B cell (primary cell): ENCODE data around the gene LIMK2. TPM values are rescaled to one million over a fixed set of nuclear protein-coding genes. Genes with fewer than 3 reads are reported as not detected.

ENCODE experiments used
- ATAC-seq: fragments of 200-7000 bp; cut with Tn5 transposase; one replicate; pipeline ENCODE4 v1.10.0; 2021; ENCODE audit warnings: low read depth, mild to moderate bottlenecking, moderate number of reproducible peaks, moderate library complexity
- CTCF ChIA-PET: fragments of 350-600 bp; sonication (Branson Sonifier 250); formaldehyde crosslinking; loops from one replicate; lab custom pipeline; 2021; ENCODE audit warnings: antibody characterized with exemption, inconsistent platforms; lab: Charles Lee
- POLR2A ChIA-PET: fragments of 350-600 bp; sonication (Branson Sonifier 250); formaldehyde crosslinking; loops from one replicate; lab custom pipeline; 2021; ENCODE audit warnings: antibody characterized with exemption; lab: Charles Lee
- DNase-seq: peaks from one replicate; pipeline ENCODE4 v3.0.0; 2013
- H2AFZ ChIP-seq: 2 replicates; pipeline ENCODE4 v1.6.1; 2012; ENCODE audit warnings: mild to moderate bottlenecking, low read depth, low read length; ENCODE audit not compliant: insufficient read depth, poor library complexity, severe bottlenecking
- H3K27ac ChIP-seq, 2 donors: 1 replicate in 1 of 2; 2 replicates in 1 of 2; pipeline ENCODE4 v1.5.1; 2012 to 2013; ENCODE audit warnings: low read length in 2 of 2, mild to moderate bottlenecking in 2 of 2, moderate library complexity in 1 of 2
- H3K27me3 ChIP-seq, 4 experiments: fragments of 200-600 bp in 1 of 4; sonication (generic) in 1 of 4; replicated peaks in 1 of 4; 1 replicate in 2 of 4; 2 replicates in 2 of 4; pipeline versions ENCODE4 v1.6.1 to v1.7.0; 2013 to 2016; ENCODE audit warnings: low read length in 3 of 4, mild to moderate bottlenecking in 2 of 4, mixed read lengths in 1 of 4, moderate library complexity in 1 of 4; ENCODE audit not compliant: insufficient read depth in 4 of 4, control insufficient read depth in 3 of 4; ENCODE audit errors: control extremely low read depth in 1 of 4
- H3K36me3 ChIP-seq, 2 experiments: replicated peaks in 1 of 2; 1 replicate in 1 of 2; 2 replicates in 1 of 2; pipeline versions ENCODE4 v1.6.1 to v1.7.1; 2013; ENCODE audit warnings: low read length in 1 of 2; ENCODE audit not compliant: insufficient read depth in 2 of 2, control insufficient read depth in 1 of 2; ENCODE audit errors: control extremely low read depth in 1 of 2, extremely low read depth in 1 of 2
- H3K4me1 ChIP-seq, 2 donors: fragments of 200-600 bp in 1 of 2; sonication (generic) in 1 of 2; 1 replicate in 1 of 2; 2 replicates in 1 of 2; pipeline versions ENCODE4 v1.5.1 to v1.6.1; 2013 to 2017; ENCODE audit warnings: low read length in 2 of 2; ENCODE audit not compliant: control insufficient read depth in 2 of 2, insufficient read depth in 2 of 2
- H3K4me2 ChIP-seq: replicated peaks from 2 replicates; pipeline ENCODE3; 2012; ENCODE audit warnings: mild to moderate bottlenecking, low read depth, low read length; ENCODE audit not compliant: poor library complexity, severe bottlenecking
- H3K4me3 ChIP-seq, 5 experiments: fragments of 200-600 bp in 1 of 5; sonication (generic) in 1 of 5; 1 replicate in 3 of 5; 2 replicates in 2 of 5; pipeline versions ENCODE4 v1.5.1 to v1.7.0; 2011 to 2016; ENCODE audit warnings: low read length in 4 of 5, mild to moderate bottlenecking in 4 of 5, low read depth in 2 of 5, control low read depth in 1 of 5, moderate library complexity in 1 of 5; ENCODE audit not compliant: insufficient read depth in 1 of 5; ENCODE audit errors: control extremely low read depth in 1 of 5, extremely low read depth in 1 of 5
- H3K79me2 ChIP-seq: fragments of 200-600 bp; sonication (generic); one replicate; pipeline ENCODE4 v1.6.0; 2016; ENCODE audit warnings: low read length; ENCODE audit not compliant: control insufficient read depth, insufficient read depth
- H3K9ac ChIP-seq: fragments of 200-600 bp; sonication (generic); 2 replicates; pipeline ENCODE4 v1.6.1; 2017; ENCODE audit warnings: mild to moderate bottlenecking, low read length, moderate library complexity
- H3K9me3 ChIP-seq, 3 donors: one replicate each; pipeline versions ENCODE4 v1.6.1 to v1.7.1; 2013; ENCODE audit warnings: low read length in 2 of 3; ENCODE audit not compliant: control insufficient read depth in 2 of 3, insufficient read depth in 1 of 3; ENCODE audit errors: control extremely low read depth in 1 of 3
- H4K20me1 ChIP-seq: 2 replicates; pipeline ENCODE4 v1.6.0; 2012; ENCODE audit warnings: mild to moderate bottlenecking, low read length; ENCODE audit not compliant: insufficient read depth, control insufficient read depth, poor library complexity, severe bottlenecking
- H3K27ac Mint-ChIP-seq: one replicate; pipeline ENCODE4 v1.8.0; 2021; ENCODE audit warnings: mixed read lengths
- H3K27me3 Mint-ChIP-seq: one replicate; pipeline ENCODE4 v1.8.0; 2021; ENCODE audit warnings: mixed read lengths
- H3K4me1 Mint-ChIP-seq: one replicate; pipeline ENCODE4 v1.8.0; 2021; ENCODE audit warnings: mixed read lengths
- H3K4me3 Mint-ChIP-seq: one replicate; pipeline ENCODE4 v1.8.0; 2021; ENCODE audit warnings: mixed read lengths
- H3K9me3 Mint-ChIP-seq: one replicate; pipeline ENCODE4 v1.8.0; 2022; ENCODE audit warnings: mixed read lengths; ENCODE audit not compliant: insufficient read depth
- EZH2 ChIP-seq: IDR thresholded peaks from 2 replicates; pipeline ENCODE4 v1.6.1; 2012; ENCODE audit warnings: borderline replicate concordance, low read depth, mild to moderate bottlenecking, moderate library complexity, low read length; ENCODE audit not compliant: insufficient read depth, poor library complexity, severe bottlenecking
- WGBS: methylation state at CpG from one replicate; pipeline ENCODE4 v1.1.5; 2013; ENCODE audit warnings: missing lambda C conversion rate; ENCODE audit not compliant: insufficient coverage; 5-methylcytosine and 5-hydroxymethylcytosine counted together
- intact Hi-C: fragments of 100-400 bp; cut with micrococcal nuclease; formaldehyde crosslinking; loops from one replicate; pipeline ENCODE4 v1.10.0; 2022
- polyA plus RNA-seq: library from polyadenylated mRNA; depleted of rRNA; stranded (reverse); fragments of >200 nt; gene quantifications from 2 replicates; pipeline ENCODE4 v1.2.3, GENCODE V29; 2012
- total RNA-seq, 2 donors: library from RNA; stranded (reverse); fragments of 120-200 nt in 1 of 2; gene quantifications; 1 replicate in 1 of 2; 2 replicates in 1 of 2; pipeline versions ENCODE4 v1.2.3 to v1.2.4, GENCODE V29; 2013 to 2022
- TF ChIP-seq, protein P1 (sequence below): fragments of 200-600 bp; IDR thresholded peaks from one replicate; pipeline ENCODE4 v1.8.0; 2022; ENCODE audit warnings: antibody characterized with exemption, mild to moderate bottlenecking

The LIMK2 gene
- total and polyA plus RNA-seq, 2 donors (not counting 1 experiment from before 2014, with no cell fraction given): 6.8 to 20.2 TPM

- no peak for DNase-seq
- H2AFZ ChIP-seq: no peak overlapping the region
- H3K79me2 ChIP-seq: peaks cover 43% of the 10 kb centered on the region
- peaks cover 38% of the 10 kb centered on the region for H3K4me1 Mint-ChIP-seq
- ATAC-seq: no peak
- ChIA-PET POLR2A (no interaction called here), CTCF (interaction anchor here (1.1 to 1.2 kb wide), 2 partner anchors 9 to 11 kb away, joined by 3 to 4 read pairs; partner anchors contain the start of gene LIMK2)
- peaks cover 0 to 3% of the 10 kb centered on the region in 2 experiments for H3K36me3 ChIP-seq
- WGBS: no CpG with 5 or more reads among the region's 4 CpGs
- TF ChIP-seq EZH2: no peak
- TF ChIP-seq, protein P1, sequence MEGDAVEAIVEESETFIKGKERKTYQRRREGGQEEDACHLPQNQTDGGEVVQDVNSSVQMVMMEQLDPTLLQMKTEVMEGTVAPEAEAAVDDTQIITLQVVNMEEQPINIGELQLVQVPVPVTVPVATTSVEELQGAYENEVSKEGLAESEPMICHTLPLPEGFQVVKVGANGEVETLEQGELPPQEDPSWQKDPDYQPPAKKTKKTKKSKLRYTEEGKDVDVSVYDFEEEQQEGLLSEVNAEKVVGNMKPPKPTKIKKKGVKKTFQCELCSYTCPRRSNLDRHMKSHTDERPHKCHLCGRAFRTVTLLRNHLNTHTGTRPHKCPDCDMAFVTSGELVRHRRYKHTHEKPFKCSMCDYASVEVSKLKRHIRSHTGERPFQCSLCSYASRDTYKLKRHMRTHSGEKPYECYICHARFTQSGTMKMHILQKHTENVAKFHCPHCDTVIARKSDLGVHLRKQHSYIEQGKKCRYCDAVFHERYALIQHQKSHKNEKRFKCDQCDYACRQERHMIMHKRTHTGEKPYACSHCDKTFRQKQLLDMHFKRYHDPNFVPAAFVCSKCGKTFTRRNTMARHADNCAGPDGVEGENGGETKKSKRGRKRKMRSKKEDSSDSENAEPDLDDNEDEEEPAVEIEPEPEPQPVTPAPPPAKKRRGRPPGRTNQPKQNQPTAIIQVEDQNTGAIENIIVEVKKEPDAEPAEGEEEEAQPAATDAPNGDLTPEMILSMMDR: no peak
- no peaks in the 10 kb centered on the region for H3K27me3 Mint-ChIP-seq
- H3K4me2 ChIP-seq: no peak overlapping the region
- H3K4me3 ChIP-seq: no peak overlapping the region
- no peak overlapping the region for H3K4me3 Mint-ChIP-seq
- no peaks in the 10 kb centered on the region for H3K27me3 ChIP-seq
- H4K20me1 ChIP-seq: no peaks in the 10 kb centered on the region
- H3K27ac ChIP-seq: no peak overlapping the region
- intact Hi-C loops: no loop called here
- no peaks in the 10 kb centered on the region for H3K9me3 Mint-ChIP-seq
- no peak overlapping the region for H3K9ac ChIP-seq
- H3K9me3 ChIP-seq: no peaks in the 10 kb centered on the region
- no peak overlapping the region for H3K27ac Mint-ChIP-seq
- peaks cover 13 to 38% of the 10 kb centered on the region in 2 donors for H3K4me1 ChIP-seq
These were observed 9.0 kb downstream of the LIMK2 start for GRCh38 chr22:31221084-31221483.

GRCh38 chr22:31222736-31223135, 10.6 kb downstream of the LIMK2 start:
- TF ChIP-seq EZH2: no peak
- TF ChIP-seq, protein P1: no peak
- ChIA-PET CTCF (interaction anchor here (0.6 to 1.6 kb wide), 3 partner anchors 10 to 67 kb away, joined by 3 to 4 read pairs (median 3); partner anchors contain the start of gene LIMK2), POLR2A (no interaction called here)
- H3K4me1 Mint-ChIP-seq: peaks cover 36% of the 10 kb centered on the region
- H3K9me3 ChIP-seq: no peaks in the 10 kb centered on the region
- peaks cover 39% of the 10 kb centered on the region for H3K79me2 ChIP-seq
- DNase-seq (no peak), ATAC-seq (no peak)
- WGBS: 93% methylated on average over 5 of the region's 5 CpGs
- H3K4me2 ChIP-seq: no peak overlapping the region
- H3K4me3 Mint-ChIP-seq: no peak overlapping the region
- H2AFZ ChIP-seq: no peak overlapping the region
- H3K4me3 ChIP-seq: no peak overlapping the region
- peaks cover 0 to 7% of the 10 kb centered on the region in 2 experiments for H3K36me3 ChIP-seq
- H3K4me1 ChIP-seq: peaks cover 13 to 38% of the 10 kb centered on the region in 2 donors
- no peaks in the 10 kb centered on the region for H3K9me3 Mint-ChIP-seq
- no peak overlapping the region for H3K27ac ChIP-seq
- no peak overlapping the region for H3K9ac ChIP-seq
- no peaks in the 10 kb centered on the region for H4K20me1 ChIP-seq
- no peaks in the 10 kb centered on the region for H3K27me3 Mint-ChIP-seq
- intact Hi-C loops: loop anchor here (1.0 kb wide), 1 partner anchor 10 kb away; the partner anchor contains the start of gene LIMK2
- H3K27me3 ChIP-seq: no peaks in the 10 kb centered on the region
- no peak overlapping the region for H3K27ac Mint-ChIP-seq
